Measurements from ENCODE around the gene DLG5.

The DLG5 gene

DNA sequence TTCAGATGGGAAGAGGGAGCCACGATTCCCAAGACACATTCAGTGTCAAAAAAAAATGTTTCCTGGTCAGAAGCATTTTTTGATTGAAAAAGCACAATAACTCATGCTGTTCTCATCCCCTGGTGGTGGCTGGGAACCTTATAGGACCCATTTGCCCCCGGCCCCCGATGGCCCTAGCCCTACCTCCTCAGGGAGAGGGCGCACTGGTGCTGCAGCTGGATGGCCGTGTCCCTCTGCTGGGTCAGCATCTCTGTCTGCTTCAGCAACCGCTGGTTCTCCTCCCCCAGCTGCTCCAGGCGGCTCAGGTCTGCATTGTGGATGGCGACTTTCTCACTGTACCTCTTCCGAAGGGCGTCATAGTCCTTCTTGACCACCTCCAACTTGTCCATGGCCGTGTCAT lies 83.3 kb downstream of the DLG5 start:
- DNase-seq (ENCODE audit: low spot score), result no peak

GRCh38 chr10:77842652-77843212 lies 83.8 kb downstream of the DLG5 start:
- no peak for DNase-seq (ENCODE audit: low spot score)

DNA sequence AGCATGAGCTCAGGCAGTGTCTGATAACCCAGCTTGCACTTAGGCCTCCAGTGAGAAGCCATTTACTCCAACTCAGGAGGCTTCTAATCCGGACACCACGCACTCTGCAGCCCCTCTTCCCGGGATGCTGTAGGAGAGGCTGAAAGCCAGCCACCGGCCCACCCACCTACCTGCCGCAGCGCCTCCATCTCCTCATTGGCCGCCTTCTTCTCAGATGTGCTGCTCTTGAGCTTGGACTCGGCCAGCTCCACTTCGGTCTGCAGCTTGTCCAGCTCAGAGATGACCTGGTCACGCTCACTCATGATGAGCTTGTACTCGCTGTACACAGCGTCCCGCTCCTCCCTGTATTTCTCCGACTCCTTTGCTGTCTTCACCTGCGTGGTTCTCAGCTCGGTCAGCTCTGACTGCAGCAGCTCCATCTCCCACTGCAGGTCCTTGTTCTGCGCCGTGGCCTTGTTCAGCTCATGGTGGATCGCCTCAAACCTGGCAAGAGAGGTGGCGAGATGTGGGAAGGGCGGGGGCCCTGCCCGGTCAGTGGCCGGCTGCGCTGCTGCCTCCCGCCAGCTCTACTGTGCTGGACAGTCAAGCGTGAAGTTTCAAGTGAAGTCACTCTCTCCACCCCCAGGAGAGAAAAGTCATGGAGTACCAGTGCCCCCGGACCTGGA lies 84.7 kb downstream of the DLG5 start:
- DNase-seq (ENCODE audit: low spot score), result no peak

DNA sequence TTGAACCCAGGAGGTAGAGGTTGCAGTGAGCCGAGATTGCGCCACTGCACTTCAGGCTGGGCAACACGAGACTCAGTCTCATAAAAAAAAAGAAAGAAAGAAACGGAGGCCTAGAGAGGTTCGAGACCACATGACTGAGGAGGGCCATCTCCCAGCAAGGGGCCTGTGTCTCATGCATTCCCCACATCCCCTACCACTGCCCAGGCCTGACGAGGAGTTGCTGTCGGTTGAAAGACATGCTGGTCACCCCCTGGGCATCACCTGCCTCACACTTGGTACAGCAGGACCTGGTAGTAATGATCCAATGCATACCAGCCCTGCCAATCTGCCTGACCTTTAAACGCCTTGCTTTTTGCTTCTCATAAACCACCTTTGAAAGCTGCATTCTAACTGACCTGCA lies 85.9 kb downstream of the DLG5 start:
- no peak for DNase-seq (ENCODE audit: low spot score)

DNA sequence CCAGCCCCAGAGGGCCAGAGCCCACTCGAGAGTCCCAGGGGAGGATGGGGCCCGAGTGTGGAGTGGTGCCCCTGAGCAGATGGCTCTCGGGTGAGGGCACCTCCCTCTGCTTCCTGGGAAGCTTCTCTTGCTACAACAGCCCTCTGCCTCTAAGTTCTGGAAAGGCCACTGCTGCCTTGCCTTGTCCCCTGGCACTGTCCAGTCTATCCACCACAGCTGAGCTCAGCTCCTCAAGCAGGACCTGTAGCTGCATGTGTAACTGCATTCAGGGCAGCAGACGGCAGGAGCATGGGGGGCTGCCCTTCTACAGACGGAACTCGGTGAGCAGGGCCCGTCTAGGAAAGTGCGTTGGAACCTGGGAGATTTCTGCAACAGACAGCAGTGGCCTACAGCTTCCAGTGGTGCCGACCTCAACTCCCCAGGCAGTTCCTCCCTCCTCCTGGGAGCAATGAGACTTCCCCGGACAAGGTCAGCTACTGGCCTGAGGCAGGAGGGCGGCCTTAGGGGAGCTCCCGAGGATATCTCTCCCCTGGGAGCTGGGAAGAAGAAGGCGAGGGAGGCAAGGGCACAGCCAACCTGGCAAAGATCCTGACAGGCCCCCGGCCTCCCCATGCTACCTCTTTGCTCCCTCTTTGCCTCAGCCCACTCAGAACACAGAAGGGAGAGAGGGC lies 88.5 kb downstream of the DLG5 start:
- no peak for DNase-seq (ENCODE audit: low spot score)

DNA sequence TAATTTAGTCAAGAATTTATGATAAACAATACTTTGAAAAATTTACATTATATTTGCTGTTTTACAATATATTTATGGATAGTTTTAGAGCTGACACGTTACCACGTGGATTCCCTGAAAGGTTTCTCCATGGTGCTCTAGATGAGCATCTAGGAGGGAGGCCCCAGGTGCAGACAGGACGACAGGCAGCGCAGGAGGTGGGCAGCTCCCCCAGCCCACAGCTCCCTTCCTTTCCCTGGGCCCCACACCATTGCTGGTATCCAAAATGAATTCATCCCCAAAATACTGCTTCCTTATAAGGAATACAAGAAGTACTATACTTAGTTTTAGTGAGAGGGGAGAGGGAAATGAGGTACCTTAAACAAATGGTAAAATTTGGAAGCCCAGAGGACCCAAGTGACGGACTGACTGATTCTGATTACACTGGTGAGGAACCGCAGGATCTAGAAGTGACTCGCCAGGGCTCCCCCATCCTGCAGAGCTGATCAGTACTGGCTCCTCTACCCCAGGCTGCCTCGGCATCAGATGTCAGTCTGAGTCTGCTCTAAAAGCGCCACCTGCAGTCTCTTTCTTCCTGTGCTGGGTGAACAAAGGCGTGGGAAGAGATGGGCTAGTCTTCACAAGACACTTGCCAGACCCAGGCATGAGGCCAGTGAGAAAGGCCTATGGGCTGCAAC lies 89.2 kb downstream of the DLG5 start:
- DNase-seq (ENCODE audit: low spot score), result peak; percentile 52

GRCh38 chr10:77836299-77836820 lies 90.2 kb downstream of the DLG5 start:
- DNase-seq (ENCODE audit: low spot score), result no peak

GRCh38 chr10:77835669-77836086 lies 90.9 kb downstream of the DLG5 start:
- no peak for DNase-seq (ENCODE audit: low spot score)

DNA sequence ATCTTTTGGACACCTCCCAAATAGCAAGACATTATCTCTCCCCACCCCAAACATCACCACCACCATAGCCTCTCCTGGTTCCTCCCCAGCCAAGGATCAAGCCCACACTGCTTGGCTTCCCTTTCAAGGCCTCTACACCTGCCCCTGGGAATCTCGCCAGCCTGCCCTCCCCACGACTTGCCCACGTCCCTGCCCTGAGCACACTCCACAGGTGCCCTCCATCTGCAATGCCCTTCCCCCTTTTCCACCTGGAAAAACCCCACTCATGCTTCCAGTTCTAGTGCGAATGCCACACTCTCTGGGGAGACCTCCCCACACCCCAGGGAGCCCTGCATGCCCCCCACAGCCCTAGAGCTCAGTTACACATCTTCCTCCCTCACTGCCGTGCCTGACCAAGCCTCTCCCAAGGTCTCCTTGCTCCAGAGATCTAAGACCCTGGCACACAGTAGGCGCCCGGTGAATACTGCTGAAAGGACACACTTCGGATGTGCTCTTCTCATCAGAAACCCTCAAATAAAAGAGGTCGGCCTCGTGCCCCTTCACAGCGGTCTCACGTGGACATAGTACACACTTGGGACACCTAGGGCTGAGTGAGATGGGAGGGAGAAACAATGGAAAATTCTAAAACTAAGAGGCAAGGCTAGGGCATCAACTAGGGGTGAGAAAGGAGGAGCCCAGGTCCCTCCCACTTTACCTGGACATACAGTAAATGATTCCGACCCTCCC lies 91.4 kb downstream of the DLG5 start:
- DNase-seq (ENCODE audit: low spot score), result no peak

DNA sequence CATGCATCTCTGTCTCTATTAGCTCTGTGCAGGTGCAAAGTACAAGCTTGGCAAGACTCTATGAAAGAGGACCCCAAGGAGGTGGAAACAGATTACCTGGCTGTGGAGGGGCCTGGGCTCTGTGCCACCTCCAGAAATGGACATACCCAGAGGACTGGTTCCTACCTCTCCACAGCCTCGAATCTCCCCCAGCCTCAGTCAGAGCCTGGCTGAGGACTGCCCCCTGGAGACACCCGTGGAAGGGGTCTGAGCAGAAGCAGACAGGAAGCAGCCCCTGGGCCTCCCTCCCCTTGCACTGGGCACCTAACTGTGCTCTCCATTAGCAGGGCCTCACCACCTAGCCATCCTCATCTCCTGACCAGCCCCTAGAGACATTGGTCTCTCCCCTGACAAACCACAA lies 92.0 kb downstream of the DLG5 start:
- no peak for DNase-seq (ENCODE audit: low spot score)

GRCh38 chr10:77833792-77834191 lies 92.8 kb downstream of the DLG5 start:
- no peak for DNase-seq (ENCODE audit: low spot score)

DNA sequence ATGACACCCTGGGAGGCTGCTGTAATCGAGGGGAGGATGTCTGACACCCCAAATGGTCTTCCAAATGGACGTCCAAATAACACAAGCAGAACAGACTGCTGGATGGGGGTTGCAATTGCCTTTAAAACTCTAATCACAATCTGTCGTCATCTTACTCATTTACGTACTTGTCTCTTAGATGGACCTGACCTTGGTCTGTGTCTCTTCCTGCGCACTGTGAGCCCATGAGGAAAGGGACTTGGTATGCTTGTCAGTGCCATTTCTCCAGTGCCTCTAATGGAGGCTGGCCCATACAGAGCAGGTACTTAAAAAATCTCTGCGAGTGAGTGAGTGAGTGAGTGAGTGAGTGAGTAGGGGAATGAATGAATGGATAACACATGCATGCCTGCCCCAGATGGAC lies 93.3 kb downstream of the DLG5 start:
- no peak for DNase-seq (ENCODE audit: low spot score)

- no peak for DNase-seq (ENCODE audit: low spot score)
Observed at GRCh38 chr10:77832238-77832637, 94.3 kb downstream of the DLG5 start.

GRCh38 chr10:77829356-77829755 lies 97.2 kb downstream of the DLG5 start:
- no peak for DNase-seq (ENCODE audit: low spot score)

GRCh38 chr10:77828377-77828776 lies 98.2 kb downstream of the DLG5 start:
- no peak for DNase-seq (ENCODE audit: low spot score)

GRCh38 chr10:77827366-77827765 lies 99.2 kb downstream of the DLG5 start:
- DNase-seq (ENCODE audit: low spot score), result no peak

- DNase-seq (ENCODE audit: low spot score), result no peak
Observed at GRCh38 chr10:77825965-77826364, 100.6 kb downstream of the DLG5 start.

GRCh38 chr10:77824908-77825307 lies 101.6 kb downstream of the DLG5 start:
- DNase-seq (ENCODE audit: low spot score), result no peak

GRCh38 chr10:77823811-77824542 lies 102.6 kb downstream of the DLG5 start:
- DNase-seq (ENCODE audit: low spot score), result no peak

GRCh38 chr10:77821551-77821950 lies 105.0 kb downstream of the DLG5 start:
- DNase-seq (ENCODE audit: low spot score), result no peak

GRCh38 chr10:77821036-77821435 lies 105.5 kb downstream of the DLG5 start:
- DNase-seq (ENCODE audit: low spot score), result no peak

All from HuH-7 (cell line).